Activated naive CD8-positive, alpha-beta T cell (primary cell): Measurements from ENCODE around the gene ABI3.

ENCODE experiments used
- H3K27ac Mint-ChIP-seq: one replicate; pipeline ENCODE4 v1.8.0; 2021; ENCODE audit warnings: mixed read lengths
- H3K27me3 Mint-ChIP-seq: one replicate; pipeline ENCODE4 v1.8.0; 2021; ENCODE audit warnings: mixed read lengths
- H3K36me3 Mint-ChIP-seq: one replicate; pipeline ENCODE4 v1.8.0; 2021; ENCODE audit warnings: mixed read lengths
- H3K4me1 Mint-ChIP-seq: one replicate; pipeline ENCODE4 v1.8.0; 2021; ENCODE audit warnings: low read depth, mixed read lengths
- H3K4me3 Mint-ChIP-seq: one replicate; pipeline ENCODE4 v1.8.0; 2021; ENCODE audit warnings: mild to moderate bottlenecking, mixed read lengths
- H3K9me3 Mint-ChIP-seq: one replicate; pipeline ENCODE4 v1.8.0; 2021; ENCODE audit warnings: low read depth, mixed read lengths

Gene ABI3

DNA sequence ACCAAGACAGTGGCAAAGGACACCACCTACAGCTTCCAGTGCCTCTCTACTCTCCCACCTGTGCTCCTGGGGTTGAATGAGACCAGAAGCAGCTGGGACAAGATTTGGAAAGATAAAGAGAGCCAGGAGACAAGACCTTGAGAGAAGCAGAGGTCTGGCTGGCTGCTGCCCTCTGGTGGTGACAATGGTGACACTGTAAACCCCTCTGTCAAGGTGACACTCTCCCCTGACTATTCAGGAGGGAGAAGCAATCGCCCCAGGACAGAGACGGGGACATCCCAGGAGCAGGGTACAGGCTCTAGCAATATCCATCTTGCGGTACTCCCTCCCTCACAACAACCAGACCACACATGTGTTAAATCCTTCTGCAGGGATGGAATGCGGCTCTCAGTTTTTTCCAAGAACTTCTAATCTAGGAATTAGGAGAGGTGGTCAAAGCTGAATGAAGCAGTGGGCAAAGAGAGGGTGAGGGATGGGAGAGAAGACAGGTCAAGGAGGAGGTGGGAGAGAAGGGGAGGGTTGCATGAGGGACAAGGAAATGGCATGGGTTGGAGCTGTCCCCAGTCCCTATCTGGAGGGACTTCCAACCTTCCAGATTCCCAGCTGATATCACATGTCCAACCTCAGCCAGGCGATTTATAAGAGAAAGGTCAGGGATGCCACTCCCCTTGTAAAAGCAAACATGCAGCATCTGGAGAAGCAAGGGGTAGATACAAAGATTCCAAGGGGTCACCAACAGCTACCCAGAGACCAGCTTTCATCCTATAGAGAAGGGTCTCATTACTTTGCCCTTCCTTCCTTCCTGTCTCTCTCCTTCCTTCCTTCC is 17.1 kb downstream of the ABI3 start:
- Mint-ChIP-seq H3K9me3 (no peaks in the 10 kb centered on the region), H3K36me3 (no peaks in the 10 kb centered on the region), H3K4me3 (peak overlapping the region; percentile 35), H3K27ac (no peak overlapping the region), H3K27me3 (peaks cover 5% of the 10 kb centered on the region), H3K4me1 (peaks cover 23% of the 10 kb centered on the region)

DNA sequence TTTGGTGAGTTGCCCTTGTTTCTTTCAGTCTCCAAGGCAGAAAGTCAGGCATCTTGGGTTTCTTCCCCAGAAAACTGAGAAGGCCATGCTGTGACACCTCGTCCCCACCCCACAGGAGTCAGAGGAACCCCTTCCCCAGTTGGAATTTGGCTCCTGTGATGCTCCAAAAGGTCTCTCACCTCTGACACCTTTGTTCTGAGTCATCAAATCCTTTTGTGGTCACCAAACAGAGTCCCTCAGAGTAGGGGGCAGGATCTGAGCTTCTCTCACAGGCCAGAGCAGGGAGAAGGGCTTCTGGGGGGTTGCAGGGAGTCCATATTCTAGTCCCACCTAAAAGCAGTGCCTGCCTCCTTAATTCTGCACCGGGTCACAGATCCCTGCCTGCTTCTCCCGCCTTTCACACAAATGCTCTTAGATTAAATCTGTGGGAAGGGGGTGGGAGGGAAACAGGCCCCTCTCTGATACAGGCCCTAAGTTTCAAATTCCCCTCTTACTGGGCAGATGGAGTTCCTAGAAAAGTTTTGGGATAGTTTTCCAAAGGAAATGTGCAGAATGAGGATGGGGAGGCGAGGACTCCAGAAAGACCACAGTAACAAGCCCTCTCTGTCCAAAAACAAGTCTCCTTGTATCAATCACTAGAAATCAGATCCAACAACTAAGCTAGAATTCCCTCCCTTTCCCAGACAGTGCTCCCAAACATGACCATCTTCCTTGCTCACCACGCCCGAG is 18.7 kb downstream of the ABI3 start:
- Mint-ChIP-seq H3K27ac (peak overlapping the region; percentile 10), H3K36me3 (no peaks in the 10 kb centered on the region), H3K4me1 (peaks cover 12% of the 10 kb centered on the region), H3K4me3 (peak overlapping the region; percentile 93), H3K9me3 (no peaks in the 10 kb centered on the region), H3K27me3 (peaks cover 7% of the 10 kb centered on the region)

DNA sequence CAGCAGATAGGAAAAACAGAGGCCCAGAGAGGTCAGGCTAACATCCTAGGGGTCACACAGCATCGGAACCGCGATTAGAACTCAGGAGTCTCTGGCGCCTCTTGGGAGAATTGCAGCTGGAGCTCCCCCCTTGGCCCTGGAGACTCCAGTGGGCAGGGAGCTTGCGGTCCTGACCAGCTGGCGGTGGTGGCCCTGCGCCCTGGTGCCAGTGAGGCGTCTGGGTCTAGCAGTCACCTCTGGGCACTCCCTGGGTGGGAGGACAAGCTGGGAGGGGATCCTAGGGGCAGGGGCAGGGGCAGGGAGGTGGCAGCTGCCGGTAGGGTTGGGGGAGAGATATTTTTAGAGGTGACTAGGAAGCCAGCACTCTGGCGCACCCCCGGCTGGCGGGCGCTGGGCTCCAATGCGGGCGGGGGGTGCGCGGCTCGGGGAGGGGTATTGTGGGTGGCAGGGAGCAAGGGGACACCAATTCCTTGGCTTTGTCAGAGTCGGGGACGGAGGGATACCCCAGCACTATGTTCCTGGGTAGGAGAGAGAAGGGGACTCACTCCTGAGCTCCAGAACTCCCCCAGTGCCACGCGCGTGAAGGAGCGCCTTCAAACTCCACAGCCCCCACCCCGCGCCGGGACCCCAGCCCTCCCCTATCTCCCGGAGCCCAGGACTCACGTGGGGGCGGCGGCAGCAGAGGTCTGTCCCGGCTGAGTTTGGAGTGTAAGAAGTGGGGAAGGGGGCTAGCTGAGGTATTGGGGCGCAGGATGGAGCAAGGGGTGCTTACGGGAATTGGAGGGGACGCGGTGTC is 19.5 kb downstream of the ABI3 start:
- Mint-ChIP-seq H3K4me1 (peaks cover 10% of the 10 kb centered on the region), H3K27me3 (peaks cover 7% of the 10 kb centered on the region), H3K4me3 (peak overlapping the region; percentile 93), H3K27ac (peak overlapping the region; percentile 10), H3K36me3 (no peaks in the 10 kb centered on the region), H3K9me3 (no peaks in the 10 kb centered on the region)

DNA sequence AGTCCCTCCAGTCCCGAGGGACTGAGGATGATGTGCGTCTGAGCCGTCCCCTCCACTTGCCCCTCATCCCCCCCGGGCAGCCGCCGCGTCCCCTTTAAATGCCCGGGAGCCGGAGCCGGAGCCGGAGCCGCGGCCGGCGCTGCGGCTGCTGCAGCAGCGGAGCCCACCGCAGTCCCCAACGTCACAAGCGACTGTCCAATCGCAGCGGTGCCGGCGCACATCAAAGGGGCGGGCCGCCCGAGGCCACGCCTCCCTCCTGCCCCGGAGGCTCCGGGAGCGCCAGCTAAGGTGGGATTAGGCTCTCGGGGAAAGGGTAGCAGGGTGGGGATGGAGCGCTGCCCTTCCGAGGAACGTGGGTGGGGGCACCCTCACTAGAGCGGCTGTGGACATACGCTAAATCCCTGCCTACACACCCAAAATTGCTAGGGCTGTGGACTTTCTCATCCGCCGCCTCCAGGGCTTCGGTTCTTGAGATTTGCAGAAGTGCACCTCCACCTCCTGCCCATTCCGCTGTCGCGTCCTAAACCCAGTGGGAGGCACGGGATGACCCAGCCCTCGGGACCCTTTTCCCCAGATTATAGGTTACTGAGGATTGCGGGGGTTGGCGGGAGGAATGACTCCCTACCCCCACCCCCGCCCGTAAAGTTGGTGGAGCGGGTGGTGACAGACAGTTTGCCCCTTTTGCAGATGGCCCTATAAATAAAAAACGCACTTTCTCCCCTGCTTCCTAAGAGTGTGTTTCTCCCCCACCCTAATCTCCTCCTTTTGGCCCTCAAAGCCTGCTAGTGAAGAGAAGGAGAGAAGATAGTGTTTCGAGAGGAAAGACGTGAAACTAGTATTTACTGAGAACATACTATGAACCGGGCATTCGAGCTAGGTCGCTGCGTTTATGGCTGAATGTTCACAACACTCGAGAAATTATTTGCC is 20.4 kb downstream of the ABI3 start, which contains the start of gene PHOSPHO1:
TSS of gene PHOSPHO1 (minus strand) at position 152 of the 927 bp plus-strand sequence. CDS start 4,096 bp downstream, outside the sequence.
- H3K4me1 Mint-ChIP-seq, result peaks cover 10% of the 10 kb centered on the region
- peaks cover 7% of the 10 kb centered on the region for H3K27me3 Mint-ChIP-seq
- H3K4me3 Mint-ChIP-seq, result peak within 1 kb of the TSS; percentile 93

DNA sequence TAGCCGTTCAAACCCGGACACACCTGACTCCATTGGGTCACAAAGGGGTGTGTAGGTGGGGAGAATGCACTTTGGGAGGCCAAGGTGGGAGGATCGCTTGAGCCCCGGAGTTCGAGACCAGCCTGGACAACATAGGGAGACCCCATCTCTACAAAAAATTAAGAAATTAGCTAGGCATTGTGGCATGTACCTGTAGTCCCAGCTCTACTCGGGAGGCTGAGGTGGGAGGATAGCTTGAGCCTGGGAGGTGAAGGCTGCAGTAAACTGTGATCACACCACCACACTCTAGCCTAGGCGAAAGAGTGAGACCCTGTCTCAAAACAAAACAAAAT is 21.0 kb downstream of the ABI3 start:
- H3K4me1 Mint-ChIP-seq, result peaks cover 10% of the 10 kb centered on the region

More for the DNA sequence above, 20.4 kb downstream of the ABI3 start, which contains the start of gene PHOSPHO1:
- H3K27ac Mint-ChIP-seq, result peak within 1 kb of the TSS; percentile 10
- no peaks in the 10 kb centered on the region for H3K9me3 Mint-ChIP-seq
- H3K36me3 Mint-ChIP-seq, result no peaks in the 10 kb centered on the region

DNA sequence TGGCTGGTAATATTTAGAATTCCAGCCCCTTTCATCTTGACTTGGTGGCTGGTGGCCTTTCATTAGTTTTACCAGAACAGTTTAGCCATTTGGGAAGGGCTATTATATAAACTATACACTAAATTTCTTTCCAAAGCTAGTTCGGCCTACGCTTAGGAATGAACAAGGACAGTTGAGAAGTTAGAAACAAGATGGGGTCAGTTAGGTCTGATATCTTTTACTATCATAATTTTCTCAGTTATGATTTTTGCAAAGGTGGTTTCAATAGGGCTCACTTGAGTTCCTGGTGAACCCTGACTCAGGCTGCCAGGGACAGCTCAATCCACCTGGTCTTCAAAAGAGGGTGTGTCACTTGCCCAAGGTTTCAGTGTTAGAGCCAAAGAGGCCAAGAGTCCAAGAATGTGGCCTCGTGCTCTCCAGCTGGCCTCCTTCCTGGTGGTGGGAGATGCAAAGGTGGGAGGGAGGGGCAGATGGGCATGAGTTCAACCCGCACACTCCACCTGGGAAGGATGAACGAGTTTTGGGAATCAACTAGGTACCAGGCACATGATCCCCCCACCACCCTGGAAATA is 24.1 kb downstream of the ABI3 start:
- no peaks in the 10 kb centered on the region for H3K9me3 Mint-ChIP-seq
- peaks cover 3% of the 10 kb centered on the region for H3K27me3 Mint-ChIP-seq
- H3K4me1 Mint-ChIP-seq, result peaks cover 7% of the 10 kb centered on the region
- no peak overlapping the region for H3K27ac Mint-ChIP-seq
- H3K36me3 Mint-ChIP-seq, result no peaks in the 10 kb centered on the region
- no peak overlapping the region for H3K4me3 Mint-ChIP-seq

More for the DNA sequence above, 21.0 kb downstream of the ABI3 start:
- Mint-ChIP-seq H3K36me3 (no peaks in the 10 kb centered on the region), H3K9me3 (no peaks in the 10 kb centered on the region), H3K27me3 (peaks cover 7% of the 10 kb centered on the region), H3K4me3 (peak overlapping the region; percentile 93), H3K27ac (no peak overlapping the region)

DNA sequence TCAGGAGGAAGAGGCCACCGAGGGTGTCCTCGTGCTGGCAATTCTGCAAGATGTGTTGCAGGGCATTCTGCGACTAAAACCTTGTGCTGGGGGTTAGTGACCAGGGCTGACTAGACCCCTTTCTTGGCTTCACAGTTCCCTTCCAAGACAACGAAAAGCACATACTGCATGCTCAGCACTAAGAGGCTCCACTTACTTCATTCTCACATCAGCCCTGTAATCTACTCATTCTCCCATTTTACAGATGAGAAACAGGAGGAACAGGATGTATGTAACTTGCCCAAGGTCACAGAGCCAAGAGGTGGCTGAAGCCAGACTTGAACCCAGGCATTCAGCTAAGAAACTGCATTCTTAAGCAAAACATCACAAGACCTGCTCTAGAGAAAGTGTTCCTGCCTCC is 25.4 kb downstream of the ABI3 start:
- H3K27me3 Mint-ChIP-seq, result peaks cover 2% of the 10 kb centered on the region
- no peak overlapping the region for H3K4me3 Mint-ChIP-seq

DNA sequence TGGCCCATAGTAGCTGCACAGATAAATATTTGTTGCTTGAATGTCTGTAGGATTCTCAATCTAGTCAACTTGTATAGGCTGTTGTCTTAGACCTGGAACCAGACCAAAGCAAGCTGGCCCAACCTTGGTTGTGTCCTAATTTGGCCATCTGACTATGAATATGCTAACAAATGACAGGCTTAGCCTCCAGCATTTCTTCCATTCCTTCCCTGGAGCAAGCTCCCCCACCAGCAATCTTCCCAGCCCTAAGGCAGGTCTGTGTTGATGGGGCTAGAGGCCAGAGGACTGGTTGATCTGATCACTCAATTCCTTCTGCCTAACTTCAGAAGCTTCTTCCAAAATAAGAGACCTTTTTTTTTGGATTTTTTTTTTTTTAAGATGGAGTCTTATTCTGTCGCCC is 29.5 kb downstream of the ABI3 start:
- no peaks in the 10 kb centered on the region for H3K4me1 Mint-ChIP-seq
- H3K4me3 Mint-ChIP-seq, result no peak overlapping the region
- no peaks in the 10 kb centered on the region for H3K9me3 Mint-ChIP-seq
- H3K36me3 Mint-ChIP-seq, result no peaks in the 10 kb centered on the region
- no peak overlapping the region for H3K27ac Mint-ChIP-seq
- H3K27me3 Mint-ChIP-seq, result no peaks in the 10 kb centered on the region

More for the DNA sequence above, 25.4 kb downstream of the ABI3 start:
- Mint-ChIP-seq H3K36me3 (no peaks in the 10 kb centered on the region), H3K4me1 (peaks cover 5% of the 10 kb centered on the region), H3K27ac (no peak overlapping the region), H3K9me3 (no peaks in the 10 kb centered on the region)

DNA sequence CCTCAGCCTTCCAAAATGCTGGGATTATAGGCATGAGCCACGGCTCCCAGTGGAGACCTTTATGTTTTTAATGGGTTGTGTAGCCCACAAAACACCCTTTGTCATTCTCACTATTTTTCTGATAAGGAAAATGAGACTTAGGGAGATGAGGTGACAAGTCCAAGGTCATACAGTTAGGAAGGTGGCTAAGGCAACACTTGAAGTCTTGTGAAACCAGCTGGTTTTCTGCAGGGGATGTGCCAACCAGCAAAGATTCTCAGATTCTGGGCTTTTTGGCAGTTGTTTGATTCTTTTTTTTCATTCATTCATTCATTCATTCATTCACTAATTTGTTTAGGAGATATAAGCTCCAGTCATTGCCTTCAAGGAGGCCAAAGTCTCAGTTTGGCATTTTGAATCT is 30.1 kb downstream of the ABI3 start:
- Mint-ChIP-seq H3K36me3 (no peaks in the 10 kb centered on the region), H3K27ac (no peak overlapping the region), H3K27me3 (no peaks in the 10 kb centered on the region), H3K4me1 (no peaks in the 10 kb centered on the region), H3K4me3 (no peak overlapping the region), H3K9me3 (no peaks in the 10 kb centered on the region)

DNA sequence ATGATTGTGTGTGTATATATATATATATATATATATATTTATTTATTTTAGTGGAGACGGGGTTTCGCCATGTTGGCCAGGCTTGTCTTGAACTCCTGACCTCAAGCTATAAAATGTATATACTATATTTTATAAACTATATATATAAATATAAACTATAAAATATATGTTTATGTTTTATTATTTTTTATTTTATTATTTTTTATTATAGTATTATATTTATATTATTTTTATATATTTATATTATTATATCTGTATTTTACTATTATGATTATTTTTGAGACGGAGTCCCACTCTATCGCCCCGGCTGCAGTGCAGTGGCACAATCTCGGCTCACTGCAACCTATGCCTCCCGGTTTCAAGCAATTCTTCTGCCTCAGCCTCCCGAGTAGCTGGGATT is 30.5 kb downstream of the ABI3 start:
- Mint-ChIP-seq H3K9me3 (no peaks in the 10 kb centered on the region), H3K4me3 (no peak overlapping the region), H3K27ac (no peak overlapping the region), H3K4me1 (no peaks in the 10 kb centered on the region), H3K36me3 (no peaks in the 10 kb centered on the region), H3K27me3 (no peaks in the 10 kb centered on the region)

DNA sequence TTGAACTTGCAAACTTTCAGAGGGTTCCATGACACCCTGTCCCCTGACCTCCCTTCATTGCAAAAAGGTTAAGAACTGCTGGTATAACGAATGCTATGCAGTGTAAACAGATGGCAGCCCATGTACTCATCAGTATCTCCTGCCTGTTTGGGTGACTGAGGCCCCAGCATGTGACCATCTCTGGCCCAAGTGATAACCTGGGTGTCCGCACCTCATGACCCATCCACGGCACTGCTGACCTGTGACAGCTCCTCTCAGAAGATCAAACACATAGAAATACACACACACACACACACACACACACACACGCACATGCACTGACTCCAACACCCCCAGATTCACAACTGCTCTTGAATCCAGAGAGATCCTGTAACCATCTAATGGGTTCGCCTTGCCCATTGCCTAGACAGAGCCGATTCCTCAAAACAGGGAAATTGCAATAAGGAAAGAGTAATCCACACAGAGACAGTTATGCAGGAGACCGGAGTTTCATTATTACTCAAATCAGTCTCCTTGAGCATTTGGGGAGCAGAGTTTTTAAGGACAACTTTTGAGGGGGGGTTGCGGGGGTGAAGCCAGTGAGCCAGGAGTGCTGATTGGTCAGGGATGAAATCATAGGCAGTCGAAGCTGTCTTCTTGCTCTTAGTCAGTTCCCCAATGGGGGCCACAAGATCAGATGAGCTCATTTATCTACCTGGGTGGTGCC is 31.3 kb downstream of the ABI3 start:
- no peaks in the 10 kb centered on the region for H3K36me3 Mint-ChIP-seq
- no peaks in the 10 kb centered on the region for H3K4me1 Mint-ChIP-seq
- no peak overlapping the region for H3K27ac Mint-ChIP-seq
- no peaks in the 10 kb centered on the region for H3K9me3 Mint-ChIP-seq
- no peaks in the 10 kb centered on the region for H3K27me3 Mint-ChIP-seq
- H3K4me3 Mint-ChIP-seq, result no peak overlapping the region

DNA sequence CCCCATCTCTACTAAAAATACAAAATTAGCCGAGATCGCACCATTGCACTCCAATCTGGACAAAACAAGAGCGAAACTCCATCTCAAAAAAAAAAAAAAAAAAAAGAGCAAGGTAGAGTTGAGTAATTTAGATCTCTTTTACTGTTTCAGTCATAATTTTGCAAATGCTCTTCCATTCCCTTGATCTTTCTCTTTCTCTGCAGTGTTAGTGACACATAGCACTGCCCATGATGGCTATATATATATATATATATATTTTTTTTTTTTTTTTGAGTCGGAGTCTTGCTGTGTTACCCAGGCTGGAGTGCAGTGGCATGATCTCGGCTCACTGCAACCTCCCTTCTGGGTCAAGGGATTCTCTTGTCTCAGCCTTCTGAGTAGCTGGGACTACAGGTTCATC is 32.3 kb downstream of the ABI3 start:
- H3K27me3 Mint-ChIP-seq, result no peaks in the 10 kb centered on the region
- no peaks in the 10 kb centered on the region for H3K9me3 Mint-ChIP-seq
- H3K27ac Mint-ChIP-seq, result no peak overlapping the region
- H3K4me3 Mint-ChIP-seq, result no peak overlapping the region
- no peaks in the 10 kb centered on the region for H3K4me1 Mint-ChIP-seq
- no peaks in the 10 kb centered on the region for H3K36me3 Mint-ChIP-seq

DNA sequence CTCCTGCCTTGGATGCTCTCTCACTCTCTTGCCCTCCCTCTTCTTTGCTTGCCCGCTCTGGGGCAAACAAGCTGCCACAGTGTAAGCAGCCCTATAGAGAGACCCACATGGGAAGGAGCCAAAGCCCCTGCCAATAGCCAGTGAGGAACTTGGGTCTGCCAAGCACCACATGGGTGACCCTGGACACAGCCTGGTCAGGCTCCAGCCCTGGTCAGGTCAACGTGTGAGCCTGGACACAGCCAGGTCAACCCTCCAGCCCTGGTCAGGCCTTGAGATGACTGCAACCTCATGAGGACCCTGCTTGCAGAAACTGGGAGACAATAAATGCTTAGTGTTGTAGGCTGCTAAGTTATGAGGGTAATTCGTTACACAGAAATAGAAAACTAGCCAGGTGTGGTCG is 34.3 kb downstream of the ABI3 start:
- H3K36me3 Mint-ChIP-seq, result no peaks in the 10 kb centered on the region
- no peaks in the 10 kb centered on the region for H3K27me3 Mint-ChIP-seq

More for the DNA sequence above, 34.3 kb downstream of the ABI3 start:
- Mint-ChIP-seq H3K4me3 (no peak overlapping the region), H3K27ac (no peak overlapping the region), H3K4me1 (no peaks in the 10 kb centered on the region), H3K9me3 (no peaks in the 10 kb centered on the region)
